ENCODE measurements around the gene CACNA2D3.

DNA sequence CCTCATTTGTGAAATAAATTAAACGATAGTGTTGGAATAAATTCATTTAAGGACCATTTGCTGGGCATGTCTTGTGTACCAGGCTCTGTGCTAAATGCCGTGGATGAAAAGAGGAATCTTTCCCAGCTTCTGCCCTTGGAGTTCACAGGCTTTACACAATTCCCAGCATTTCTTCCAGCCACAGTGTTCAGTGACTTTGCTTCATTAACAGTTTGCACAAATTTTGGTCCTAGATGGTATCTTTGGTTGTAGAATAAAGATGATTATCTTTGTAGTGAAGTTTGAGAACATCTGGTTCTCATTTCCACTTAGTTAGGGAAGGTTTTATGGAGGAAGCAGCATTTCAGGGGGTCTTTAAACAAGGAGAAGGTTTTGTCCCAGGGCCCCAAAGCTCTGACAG is 705.4 kb downstream of the CACNA2D3 start:
- TF ChIP-seq, protein P1, sequence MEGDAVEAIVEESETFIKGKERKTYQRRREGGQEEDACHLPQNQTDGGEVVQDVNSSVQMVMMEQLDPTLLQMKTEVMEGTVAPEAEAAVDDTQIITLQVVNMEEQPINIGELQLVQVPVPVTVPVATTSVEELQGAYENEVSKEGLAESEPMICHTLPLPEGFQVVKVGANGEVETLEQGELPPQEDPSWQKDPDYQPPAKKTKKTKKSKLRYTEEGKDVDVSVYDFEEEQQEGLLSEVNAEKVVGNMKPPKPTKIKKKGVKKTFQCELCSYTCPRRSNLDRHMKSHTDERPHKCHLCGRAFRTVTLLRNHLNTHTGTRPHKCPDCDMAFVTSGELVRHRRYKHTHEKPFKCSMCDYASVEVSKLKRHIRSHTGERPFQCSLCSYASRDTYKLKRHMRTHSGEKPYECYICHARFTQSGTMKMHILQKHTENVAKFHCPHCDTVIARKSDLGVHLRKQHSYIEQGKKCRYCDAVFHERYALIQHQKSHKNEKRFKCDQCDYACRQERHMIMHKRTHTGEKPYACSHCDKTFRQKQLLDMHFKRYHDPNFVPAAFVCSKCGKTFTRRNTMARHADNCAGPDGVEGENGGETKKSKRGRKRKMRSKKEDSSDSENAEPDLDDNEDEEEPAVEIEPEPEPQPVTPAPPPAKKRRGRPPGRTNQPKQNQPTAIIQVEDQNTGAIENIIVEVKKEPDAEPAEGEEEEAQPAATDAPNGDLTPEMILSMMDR (conservative IDR thresholded peaks at IDR 0.05) = no peak
- TF ChIP-seq EZH2 (IDR thresholded peaks at IDR 0.05; ENCODE audit: low read depth) = no peak

Data from PC-9 (cell line).